ENCODE measurements around the gene CLEC2D.
A peak's percentile ranks its signal among the peaks of the same experiment; 100 is the strongest.
"Not testable (repeated sequence)": the region's sequence is repeated elsewhere in the genome, so short reads cannot be mapped to it uniquely, and the experiment has no call there.

The CLEC2D gene

GRCh38 chr12:9669534-9669933 lies at the start of gene CLEC2D:
Gene CLEC2D (plus strand): TSS chr12:9669713. CDS start chr12:9669735, 22 bp downstream.
- DNase-seq (ENCODE audit: low read depth, low spot score), result no peak

- DNase-seq (ENCODE audit: low read depth, low spot score), result no peak
These were observed 44.5 kb upstream of the CLEC2D start for GRCh38 chr12:9625019-9625418.

GRCh38 chr12:9626291-9626690 lies 43.2 kb upstream of the CLEC2D start:
- DNase-seq (ENCODE audit: low read depth, low spot score), result no peak

- no peak for DNase-seq (ENCODE audit: low read depth, low spot score)
These were observed 42.7 kb upstream of the CLEC2D start for GRCh38 chr12:9626821-9627220.

- no peak for DNase-seq (ENCODE audit: low read depth, low spot score)
These were observed 36.7 kb upstream of the CLEC2D start for GRCh38 chr12:9632766-9633165.

- DNase-seq (ENCODE audit: low read depth, low spot score), result peak; percentile 25
These were observed 35.2 kb upstream of the CLEC2D start for GRCh38 chr12:9634177-9634803.

GRCh38 chr12:9634969-9635754 lies 34.4 kb upstream of the CLEC2D start:
- DNase-seq (ENCODE audit: low read depth, low spot score), result no peak

GRCh38 chr12:9636150-9636850 lies 33.2 kb upstream of the CLEC2D start:
- no peak for DNase-seq (ENCODE audit: low read depth, low spot score)

GRCh38 chr12:9636851-9637206 lies 32.7 kb upstream of the CLEC2D start:
- DNase-seq (ENCODE audit: low read depth, low spot score), result no peak

GRCh38 chr12:9640024-9640423 lies 29.5 kb upstream of the CLEC2D start:
- no peak for DNase-seq (ENCODE audit: low read depth, low spot score)

- no peak for DNase-seq (ENCODE audit: low read depth, low spot score)
These were observed 26.8 kb upstream of the CLEC2D start for GRCh38 chr12:9642606-9643265.

- DNase-seq (ENCODE audit: low read depth, low spot score), result no peak
These were observed 26.2 kb upstream of the CLEC2D start for GRCh38 chr12:9643266-9643660.

GRCh38 chr12:9644985-9645551 lies 24.4 kb upstream of the CLEC2D start:
- DNase-seq (ENCODE audit: low read depth, low spot score), result not testable (repeated sequence)

- peak; percentile 62 for DNase-seq (ENCODE audit: low read depth, low spot score)
These were observed 22.4 kb upstream of the CLEC2D start for GRCh38 chr12:9646794-9647781.

- peak; percentile 96 for DNase-seq (ENCODE audit: low read depth, low spot score)
These were observed 21.4 kb upstream of the CLEC2D start for GRCh38 chr12:9647825-9648700.

GRCh38 chr12:9648701-9649531 lies 20.6 kb upstream of the CLEC2D start:
- no peak for DNase-seq (ENCODE audit: low read depth, low spot score)

- DNase-seq (ENCODE audit: low read depth, low spot score), result peak; percentile 49
These were observed 20.0 kb upstream of the CLEC2D start for GRCh38 chr12:9649532-9649940.

- DNase-seq (ENCODE audit: low read depth, low spot score), result no peak
These were observed 19.3 kb upstream of the CLEC2D start for GRCh38 chr12:9650151-9650576.
